H9 (cell line): Measurements from ENCODE around the gene PIGS. TPM values are rescaled to one million over a fixed set of nuclear protein-coding genes. Genes with fewer than 3 reads are reported as not detected.

ENCODE experiments used
- DNase-seq: peaks from one replicate; pipeline ENCODE4 v3.0.0-alpha.2; 2017
- H2AFZ ChIP-seq: one replicate; pipeline ENCODE4 v1.6.1; 2013; ENCODE audit warnings: mild to moderate bottlenecking, low read length, control low read depth, moderate library complexity
- H2AK5ac ChIP-seq: 2 replicates; pipeline ENCODE4 v1.6.1; 2013; ENCODE audit warnings: low read length, control low read depth, mixed read lengths; ENCODE audit not compliant: insufficient read length
- H2BK120ac ChIP-seq: one replicate; pipeline ENCODE4 v1.6.1; 2013; ENCODE audit warnings: low read depth, mild to moderate bottlenecking, low read length, control low read depth, inconsistent platforms; ENCODE audit not compliant: poor library complexity, severe bottlenecking
- H2BK12ac ChIP-seq: 2 replicates; pipeline ENCODE4 v1.6.1; 2013; ENCODE audit warnings: low read length, control low read depth, mixed read lengths, low read depth; ENCODE audit not compliant: insufficient read length
- H2BK15ac ChIP-seq: 2 replicates; pipeline ENCODE4 v1.6.1; 2013; ENCODE audit warnings: low read depth, low read length, control low read depth
- H2BK20ac ChIP-seq: one replicate; pipeline ENCODE4 v1.6.1; 2013; ENCODE audit warnings: low read depth, mild to moderate bottlenecking, low read length, control low read depth, inconsistent platforms; ENCODE audit not compliant: poor library complexity, severe bottlenecking
- H2BK5ac ChIP-seq: 2 replicates; pipeline ENCODE4 v1.6.1; 2013; ENCODE audit warnings: low read length, control low read depth, mixed read lengths; ENCODE audit not compliant: insufficient read length
- H3K14ac ChIP-seq: 2 replicates; pipeline ENCODE4 v1.6.1; 2013; ENCODE audit warnings: low read length, control low read depth; ENCODE audit not compliant: insufficient read depth
- H3K18ac ChIP-seq: 2 replicates; pipeline ENCODE4 v1.6.1; 2013; ENCODE audit warnings: low read depth, mild to moderate bottlenecking, mixed read lengths, low read length, control low read depth; ENCODE audit not compliant: insufficient read length
- H3K23ac ChIP-seq: 2 replicates; pipeline ENCODE4 v1.6.1; 2013; ENCODE audit warnings: low read length, control low read depth, mixed read lengths, low read depth; ENCODE audit not compliant: insufficient read length
- H3K23me2 ChIP-seq: 2 replicates; pipeline ENCODE4 v1.6.1; 2013; ENCODE audit warnings: low read depth, mild to moderate bottlenecking, mixed read lengths, low read length, control low read depth; ENCODE audit not compliant: insufficient read length, poor library complexity, severe bottlenecking
- H3K27ac ChIP-seq: 2 replicates; pipeline ENCODE4 v1.5.1; 2013; ENCODE audit warnings: low read length, control low read depth, mixed read lengths, low read depth; ENCODE audit not compliant: insufficient read length
- H3K27me3 ChIP-seq: 2 replicates; pipeline ENCODE4 v1.6.1; 2013; ENCODE audit warnings: low read length, control low read depth, inconsistent platforms; ENCODE audit not compliant: insufficient read depth
- H3K4ac ChIP-seq: 2 replicates; pipeline ENCODE4 v1.6.1; 2013; ENCODE audit warnings: low read depth, mild to moderate bottlenecking, control low read depth, inconsistent platforms, low read length, moderate library complexity
- H3K4me1 ChIP-seq: 2 replicates; pipeline ENCODE4 v1.6.1; 2013; ENCODE audit warnings: low read length, control low read depth, inconsistent platforms; ENCODE audit not compliant: insufficient read depth
- H3K4me2 ChIP-seq: 2 replicates; pipeline ENCODE4 v1.6.1; 2013; ENCODE audit warnings: low read length, control low read depth, mixed read lengths; ENCODE audit not compliant: insufficient read length, insufficient read depth
- H3K56ac ChIP-seq: 2 replicates; pipeline ENCODE4 v1.6.1; 2013; ENCODE audit warnings: low read depth, mild to moderate bottlenecking, mixed read lengths, low read length, control low read depth; ENCODE audit not compliant: insufficient read length
- H3K79me1 ChIP-seq: 2 replicates; pipeline ENCODE4 v1.6.1; 2013; ENCODE audit warnings: low read depth, mild to moderate bottlenecking, moderate library complexity, low read length, control low read depth, inconsistent platforms; ENCODE audit not compliant: insufficient read depth, poor library complexity, severe bottlenecking
- H3K79me2 ChIP-seq: 2 replicates; pipeline ENCODE4 v1.6.1; 2013; ENCODE audit warnings: low read length, control low read depth, inconsistent platforms; ENCODE audit not compliant: insufficient read depth
- H3K9ac ChIP-seq: 2 replicates; pipeline ENCODE4 v1.6.1; 2013; ENCODE audit warnings: low read length, control low read depth, mixed read lengths; ENCODE audit not compliant: insufficient read length; ENCODE audit errors: extremely low read depth
- H3K9me3 ChIP-seq: one replicate; pipeline ENCODE4 v1.6.1; 2013; ENCODE audit warnings: low read depth, low read length, inconsistent platforms; ENCODE audit not compliant: control insufficient read depth
- H3T11ph ChIP-seq: one replicate; pipeline ENCODE4 v1.6.1; 2013; ENCODE audit warnings: mild to moderate bottlenecking, low read length, control low read depth, inconsistent platforms
- H4K20me1 ChIP-seq: one replicate; pipeline ENCODE4 v1.6.1; 2013; ENCODE audit not compliant: control insufficient read depth, insufficient read length, insufficient read depth
- H4K5ac ChIP-seq: 2 replicates; pipeline ENCODE4 v1.6.1; 2013; ENCODE audit warnings: low read depth, mild to moderate bottlenecking, mixed read lengths, low read length, control low read depth; ENCODE audit not compliant: insufficient read length
- H4K8ac ChIP-seq: replicated peaks from 2 replicates; pipeline ENCODE4 v1.6.1; 2013; ENCODE audit warnings: low read length, control low read depth, mixed read lengths, low read depth; ENCODE audit not compliant: insufficient read length
- H4K91ac ChIP-seq: 2 replicates; pipeline ENCODE4 v1.6.1; 2013; ENCODE audit warnings: low read depth, mild to moderate bottlenecking, moderate library complexity, mixed read lengths, low read length, control low read depth; ENCODE audit not compliant: insufficient read length
- H3K27ac Mint-ChIP-seq, 3 experiments: 2 replicates in 2 of 3; 3 replicates in 1 of 3; pipeline ENCODE4 v1.8.0; 2020 to 2021; ENCODE audit warnings: mixed read lengths in 3 of 3, mild to moderate bottlenecking in 1 of 3, moderate library complexity in 1 of 3
- H3K27me3 Mint-ChIP-seq: 2 replicates; pipeline ENCODE4 v1.8.0; 2021; ENCODE audit warnings: low read depth, mild to moderate bottlenecking, moderate library complexity, mixed read lengths
- H3K36me3 Mint-ChIP-seq, 3 experiments: 2 replicates in 2 of 3; 3 replicates in 1 of 3; pipeline ENCODE4 v1.8.0; 2020 to 2021; ENCODE audit warnings: low read depth in 3 of 3, mixed read lengths in 3 of 3; ENCODE audit not compliant: insufficient read depth in 1 of 3
- H3K4me1 Mint-ChIP-seq, 2 experiments: 2 replicates each; pipeline ENCODE4 v1.8.0; 2020; ENCODE audit warnings: mixed read lengths in 2 of 2
- H3K4me3 Mint-ChIP-seq, 2 experiments: 2 replicates in 1 of 2; 3 replicates in 1 of 2; pipeline ENCODE4 v1.8.0; 2020 to 2021; ENCODE audit warnings: mild to moderate bottlenecking in 2 of 2, mixed read lengths in 2 of 2, moderate library complexity in 1 of 2
- H3K9me3 Mint-ChIP-seq, 2 experiments: 2 replicates in 1 of 2; 3 replicates in 1 of 2; pipeline ENCODE4 v1.8.0; 2020; ENCODE audit warnings: mild to moderate bottlenecking in 2 of 2, mixed read lengths in 2 of 2, moderate library complexity in 1 of 2
- WGBS: extraction: QIAGEN DNeasy Blood & Tissue Kit; methylation state at CpG from one replicate; pipeline ENCODE4 v1.1.7; 2013; ENCODE audit warnings: missing lambda C conversion rate, low lambda C conversion rate, mixed read lengths; ENCODE audit not compliant: insufficient read length; ENCODE audit errors: extremely low coverage; 5-methylcytosine and 5-hydroxymethylcytosine counted together
- total RNA-seq: library from RNA; stranded (reverse); gene quantifications from 2 replicates; pipeline ENCODE4 v1.2.1, GENCODE V29; 2021
- TF ChIP-seq, protein P1 (sequence below): fragments of 200-600 bp; sonication (generic); conservative IDR thresholded peaks from 3 replicates; pipeline ENCODE4 v1.8.0; 2021; ENCODE audit warnings: antibody characterized with exemption, mild to moderate bottlenecking

Gene PIGS
- total RNA-seq, 1 experiment from 2014 or later: 45.8 TPM

DNA sequence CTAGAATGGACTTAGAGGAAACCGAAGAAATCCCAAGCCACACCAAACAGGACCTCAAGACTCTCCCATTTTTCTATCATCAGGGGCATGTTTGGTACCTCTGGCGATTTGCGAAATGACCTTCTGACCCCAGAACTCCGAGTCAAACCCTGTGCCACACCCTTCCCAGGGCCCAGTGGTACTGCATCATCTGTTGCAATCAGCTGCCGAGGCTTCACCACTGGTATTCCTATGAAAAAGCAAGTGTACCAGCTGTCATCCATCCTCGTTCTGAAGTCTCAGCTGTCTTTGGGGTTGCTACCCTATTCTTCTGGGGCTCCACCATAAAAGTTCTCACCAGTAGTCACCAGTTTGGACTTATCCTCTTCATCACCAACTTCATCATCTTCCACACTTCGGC lies 45.0 kb upstream of the PIGS start:
- Histone ChIP-seq H3K4ac (no peak overlapping the region), H2BK12ac (no peak overlapping the region), H3K27me3 (no peaks in the 10 kb centered on the region), H4K20me1 (no peaks in the 10 kb centered on the region), H2BK5ac (no peak overlapping the region), H4K8ac (no peak overlapping the region), H3K4me1 (no peaks in the 10 kb centered on the region), H2BK15ac (no peak overlapping the region), H3T11ph (no peak overlapping the region), H2AFZ (no peak overlapping the region), H3K18ac (no peak overlapping the region), H3K14ac (no peak overlapping the region), H3K4me2 (no peak overlapping the region), H3K23ac (no peak overlapping the region), H2BK120ac (no peak overlapping the region), H3K9me3 (no peaks in the 10 kb centered on the region), H3K79me1 (no peaks in the 10 kb centered on the region), H3K79me2 (no peaks in the 10 kb centered on the region), H2AK5ac (no peak overlapping the region), H4K5ac (no peak overlapping the region), H3K9ac (no peak overlapping the region), H3K56ac (no peak overlapping the region), H2BK20ac (no peak overlapping the region), H3K23me2 (no peaks in the 10 kb centered on the region), H4K91ac (no peak overlapping the region), H3K27ac (no peak overlapping the region)
- Mint-ChIP-seq H3K27ac (no peak overlapping the region), H3K4me3 (no peak overlapping the region), H3K27me3 (no peaks in the 10 kb centered on the region), H3K4me1 (no peaks in the 10 kb centered on the region), H3K36me3 (peaks cover 49 to 97% (median 90%) of the 10 kb centered on the region in 3 experiments; a peak in 6 of 7 replicates), H3K9me3 (no peaks in the 10 kb centered on the region)
- no CpG with 5 or more reads among the region's 7 CpGs for WGBS
- no peak for DNase-seq
- TF ChIP-seq, protein P1, sequence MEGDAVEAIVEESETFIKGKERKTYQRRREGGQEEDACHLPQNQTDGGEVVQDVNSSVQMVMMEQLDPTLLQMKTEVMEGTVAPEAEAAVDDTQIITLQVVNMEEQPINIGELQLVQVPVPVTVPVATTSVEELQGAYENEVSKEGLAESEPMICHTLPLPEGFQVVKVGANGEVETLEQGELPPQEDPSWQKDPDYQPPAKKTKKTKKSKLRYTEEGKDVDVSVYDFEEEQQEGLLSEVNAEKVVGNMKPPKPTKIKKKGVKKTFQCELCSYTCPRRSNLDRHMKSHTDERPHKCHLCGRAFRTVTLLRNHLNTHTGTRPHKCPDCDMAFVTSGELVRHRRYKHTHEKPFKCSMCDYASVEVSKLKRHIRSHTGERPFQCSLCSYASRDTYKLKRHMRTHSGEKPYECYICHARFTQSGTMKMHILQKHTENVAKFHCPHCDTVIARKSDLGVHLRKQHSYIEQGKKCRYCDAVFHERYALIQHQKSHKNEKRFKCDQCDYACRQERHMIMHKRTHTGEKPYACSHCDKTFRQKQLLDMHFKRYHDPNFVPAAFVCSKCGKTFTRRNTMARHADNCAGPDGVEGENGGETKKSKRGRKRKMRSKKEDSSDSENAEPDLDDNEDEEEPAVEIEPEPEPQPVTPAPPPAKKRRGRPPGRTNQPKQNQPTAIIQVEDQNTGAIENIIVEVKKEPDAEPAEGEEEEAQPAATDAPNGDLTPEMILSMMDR: no peak
